Lower lobe of right lung (tissue), 2 donors: ENCODE data around the gene RPRML. TPM values are rescaled to one million over a fixed set of nuclear protein-coding genes. Genes with fewer than 3 reads are reported as not detected.
"Not testable (repeated sequence)": the region's sequence is repeated elsewhere in the genome, so short reads cannot be mapped to it uniquely, and the experiment has no call there.

Experiments
- ATAC-seq, 2 donors: fragments of 200-7000 bp; cut with Tn5 transposase; one replicate each; pipeline ENCODE4 v1.9.1; 2020 to 2022; ENCODE audit warnings: mild to moderate bottlenecking in 2 of 2, moderate library complexity in 2 of 2
- DNase-seq: peaks from one replicate; pipeline ENCODE4 v3.0.0-alpha.2; 2020
- H3K27ac ChIP-seq: fragments of 200-600 bp; one replicate; pipeline ENCODE4 v1.8.0; 2022
- H3K27me3 ChIP-seq: fragments of 200-600 bp; one replicate; pipeline ENCODE4 v1.8.0; 2022; ENCODE audit warnings: low read depth
- H3K36me3 ChIP-seq: fragments of 200-600 bp; one replicate; pipeline ENCODE4 v1.8.0; 2022; ENCODE audit warnings: mild to moderate bottlenecking
- H3K4me1 ChIP-seq: fragments of 200-600 bp; one replicate; pipeline ENCODE4 v1.8.0; 2022
- H3K4me3 ChIP-seq: fragments of 200-600 bp; one replicate; pipeline ENCODE4 v1.8.0; 2022; ENCODE audit warnings: mild to moderate bottlenecking
- H3K9me3 ChIP-seq: fragments of 200-600 bp; one replicate; pipeline ENCODE4 v1.8.0; 2022
- CTCF ChIP-seq: fragments of 200-600 bp; IDR thresholded peaks from one replicate; pipeline ENCODE4 v1.8.0; 2022; ENCODE audit warnings: antibody characterized with exemption, mild to moderate bottlenecking
- intact Hi-C: fragments of 100-400 bp; cut with DNase I; formaldehyde crosslinking; loops from one replicate; pipeline ENCODE4 v1.11.0; 2022
- total RNA-seq: library from RNA; stranded (reverse); fragmentation: NEBNext Ultra II Directional; extraction: Animal tissue kit (Norgen Biotek cat#: 25700); gene quantifications from one replicate; pipeline ENCODE4 v1.2.1, GENCODE V29; 2021
- donor health status: DM: no; HTN: yes; CAD: no; lungs with severe emphysema.

RPRML gene
- total RNA-seq, 1 donor from 2014 or later: not detected

GRCh38 chr17:46995841-46996571 lies 17.0 kb upstream of the RPRML start:
- Histone ChIP-seq H3K9me3 (no peaks in the 10 kb centered on the region), H3K27me3 (no peaks in the 10 kb centered on the region), H3K4me1 (no peaks in the 10 kb centered on the region), H3K36me3 (no peaks in the 10 kb centered on the region), H3K4me3 (no peak overlapping the region), H3K27ac (no peak overlapping the region)
- intact Hi-C loops: no loop called here
- ATAC-seq: no peak
- TF ChIP-seq CTCF: no peak
- no peak for DNase-seq

- Histone ChIP-seq H3K27ac (no peak overlapping the region), H3K27me3 (no peaks in the 10 kb centered on the region), H3K4me1 (no peaks in the 10 kb centered on the region), H3K36me3 (no peaks in the 10 kb centered on the region), H3K9me3 (no peaks in the 10 kb centered on the region), H3K4me3 (no peak overlapping the region)
- no peak for DNase-seq
- no peak for ATAC-seq
- intact Hi-C loops: no loop called here
- TF ChIP-seq CTCF: no peak
Measured at GRCh38 chr17:46994993-46995392, 15.9 kb upstream of the RPRML start.

- Histone ChIP-seq H3K4me1 (no peaks in the 10 kb centered on the region), H3K27ac (no peak overlapping the region), H3K36me3 (no peaks in the 10 kb centered on the region), H3K9me3 (no peaks in the 10 kb centered on the region), H3K27me3 (no peaks in the 10 kb centered on the region), H3K4me3 (no peak overlapping the region)
- no peak for ATAC-seq
- intact Hi-C loops: no loop called here
- DNase-seq: no peak
- TF ChIP-seq CTCF: no peak
Measured at GRCh38 chr17:46991617-46992016, 12.6 kb upstream of the RPRML start.

- intact Hi-C loops: no loop called here
- H3K27me3 ChIP-seq: no peaks in the 10 kb centered on the region
- no peak overlapping the region for H3K27ac ChIP-seq
Measured at GRCh38 chr17:46989637-46990431, 10.8 kb upstream of the RPRML start.

GRCh38 chr17:46987927-46988326 lies 8.9 kb upstream of the RPRML start:
- H3K27ac ChIP-seq, intact Hi-C loops, H3K27me3 ChIP-seq, H3K4me1 ChIP-seq, DNase-seq, H3K4me3 ChIP-seq, ATAC-seq, H3K36me3 ChIP-seq, H3K9me3 ChIP-seq: not testable (repeated sequence)

More at GRCh38 chr17:46989637-46990431, 10.8 kb upstream of the RPRML start:
- Histone ChIP-seq H3K4me3 (no peak overlapping the region), H3K36me3 (no peaks in the 10 kb centered on the region), H3K4me1 (no peaks in the 10 kb centered on the region), H3K9me3 (no peaks in the 10 kb centered on the region)
- no peak for DNase-seq
- ATAC-seq: no peak
- no peak for TF ChIP-seq CTCF

GRCh38 chr17:46986366-46986765 lies 7.3 kb upstream of the RPRML start:
- Histone ChIP-seq H3K27ac (no peak overlapping the region), H3K4me1 (no peaks in the 10 kb centered on the region), H3K36me3 (no peaks in the 10 kb centered on the region), H3K4me3 (no peak overlapping the region), H3K9me3 (no peaks in the 10 kb centered on the region), H3K27me3 (no peaks in the 10 kb centered on the region)
- ATAC-seq: no peak
- DNase-seq: no peak
- intact Hi-C loops: no loop called here
- TF ChIP-seq CTCF: no peak
